ENCODE results near the gene IPO5.

Gene IPO5

GRCh38 chr13:97913206-97913605, 40.3 kb upstream of the IPO5 start:
- Histone ChIP-seq H3K4me3 (ENCODE audit: low read depth in 1 of 2, low read length in 1 of 2) (no peak overlapping the region), H3K9me3 (no peaks in the 10 kb centered on the region), H3K27me3 (no peaks in the 10 kb centered on the region), H3K4me1 (ENCODE audit: control insufficient read depth in 1 of 2, insufficient read depth in 1 of 2, low read depth in 1 of 2, low read length in 1 of 2) (no peaks in the 10 kb centered on the region), H3K36me3 (no peaks in the 10 kb centered on the region), H3K27ac (no peak overlapping the region)
- TF ChIP-seq CTCF (IDR thresholded peaks at IDR 0.05), result no peak

DNA sequence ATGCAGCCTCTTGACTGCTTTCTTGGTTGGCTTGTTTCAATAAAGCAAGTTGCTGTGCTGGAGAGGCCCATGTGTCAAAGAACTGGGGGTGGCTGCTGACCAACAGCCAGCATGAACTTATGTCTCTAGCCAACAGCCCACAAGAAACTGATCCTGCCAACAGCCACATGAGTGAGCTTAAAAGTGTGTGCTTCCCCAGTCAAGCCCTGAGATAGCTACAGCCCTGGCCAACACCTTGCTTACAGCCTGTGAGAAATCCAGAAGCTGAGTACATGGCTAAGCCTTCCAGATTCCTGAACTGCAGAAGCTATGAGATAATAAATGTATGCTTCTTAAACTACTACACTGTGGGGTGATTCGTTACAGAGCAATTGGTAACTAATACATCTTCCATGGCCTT, 38.9 kb upstream of the IPO5 start:
- TF ChIP-seq CTCF (IDR thresholded peaks at IDR 0.05), result no peak
- no peaks in the 10 kb centered on the region for H3K4me1 ChIP-seq (ENCODE audit: control insufficient read depth in 1 of 2, insufficient read depth in 1 of 2, low read depth in 1 of 2, low read length in 1 of 2)
- no peaks in the 10 kb centered on the region for H3K9me3 ChIP-seq
- no peak overlapping the region for H3K27ac ChIP-seq
- H3K27me3 ChIP-seq, result no peaks in the 10 kb centered on the region
- H3K36me3 ChIP-seq, result no peaks in the 10 kb centered on the region
- H3K4me3 ChIP-seq (ENCODE audit: low read depth in 1 of 2, low read length in 1 of 2), result no peak overlapping the region

DNA sequence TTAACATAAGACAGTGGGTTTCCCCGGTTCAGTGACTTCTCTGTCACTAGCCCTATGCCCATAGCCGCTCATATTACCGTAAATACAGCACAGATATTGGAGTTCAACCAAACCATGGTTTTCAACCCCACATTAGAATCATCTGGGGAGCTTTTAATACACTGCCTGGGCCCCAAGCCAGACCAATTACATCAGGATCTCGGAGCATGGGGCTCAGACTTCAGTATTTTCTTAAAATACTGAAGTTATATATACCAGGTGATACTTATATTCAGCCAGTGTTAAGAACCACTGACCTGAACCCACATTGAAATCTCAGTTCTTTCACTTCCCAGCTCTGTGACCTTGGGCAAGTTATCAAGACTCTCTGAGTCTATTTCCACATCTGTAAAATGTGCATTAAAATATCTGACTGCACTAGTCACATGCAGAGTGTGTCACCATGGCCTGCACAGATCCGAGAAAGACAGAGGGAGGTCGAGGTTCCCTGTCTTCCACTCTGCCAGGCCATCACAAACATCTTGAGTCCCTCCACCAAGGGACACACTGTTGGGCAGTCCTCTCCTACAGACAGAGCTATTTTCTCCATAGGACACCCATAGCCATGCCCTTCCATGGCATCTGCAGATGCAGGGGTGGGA, 32.2 kb upstream of the IPO5 start:
- Histone ChIP-seq H3K4me3 (ENCODE audit: low read depth in 1 of 2, low read length in 1 of 2) (no peak overlapping the region), H3K4me1 (ENCODE audit: control insufficient read depth in 1 of 2, insufficient read depth in 1 of 2, low read depth in 1 of 2, low read length in 1 of 2) (no peaks in the 10 kb centered on the region), H3K27me3 (no peaks in the 10 kb centered on the region), H3K9me3 (no peaks in the 10 kb centered on the region), H3K27ac (no peak overlapping the region), H3K36me3 (no peaks in the 10 kb centered on the region)
- no peak for TF ChIP-seq CTCF (IDR thresholded peaks at IDR 0.05)

DNA sequence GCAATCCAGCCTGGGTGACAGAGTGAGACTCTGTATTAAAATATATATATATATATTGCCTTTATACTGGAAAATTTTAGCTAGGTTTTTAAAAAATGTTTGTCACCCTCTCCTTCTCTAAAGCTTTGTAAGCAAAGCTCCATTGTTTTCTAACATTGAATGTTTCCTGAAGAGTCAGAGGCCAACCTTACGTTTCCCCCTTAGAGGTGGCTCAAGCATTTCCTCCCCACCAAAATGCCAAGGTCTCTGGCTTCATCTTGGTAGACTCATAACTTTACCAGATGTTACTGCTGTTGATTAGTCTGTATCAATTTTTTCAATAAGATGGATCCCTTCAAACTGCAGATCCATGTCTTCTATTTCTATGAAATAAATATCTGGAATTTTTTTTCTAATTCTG, 25.2 kb upstream of the IPO5 start:
- Histone ChIP-seq H3K9me3 (no peaks in the 10 kb centered on the region), H3K27me3 (peaks cover 4% of the 10 kb centered on the region), H3K36me3 (no peaks in the 10 kb centered on the region), H3K4me3 (ENCODE audit: low read depth in 1 of 2, low read length in 1 of 2) (no peak overlapping the region), H3K27ac (no peak overlapping the region), H3K4me1 (ENCODE audit: control insufficient read depth in 1 of 2, insufficient read depth in 1 of 2, low read depth in 1 of 2, low read length in 1 of 2) (no peaks in the 10 kb centered on the region)
- TF ChIP-seq CTCF (IDR thresholded peaks at IDR 0.05), result no peak

DNA sequence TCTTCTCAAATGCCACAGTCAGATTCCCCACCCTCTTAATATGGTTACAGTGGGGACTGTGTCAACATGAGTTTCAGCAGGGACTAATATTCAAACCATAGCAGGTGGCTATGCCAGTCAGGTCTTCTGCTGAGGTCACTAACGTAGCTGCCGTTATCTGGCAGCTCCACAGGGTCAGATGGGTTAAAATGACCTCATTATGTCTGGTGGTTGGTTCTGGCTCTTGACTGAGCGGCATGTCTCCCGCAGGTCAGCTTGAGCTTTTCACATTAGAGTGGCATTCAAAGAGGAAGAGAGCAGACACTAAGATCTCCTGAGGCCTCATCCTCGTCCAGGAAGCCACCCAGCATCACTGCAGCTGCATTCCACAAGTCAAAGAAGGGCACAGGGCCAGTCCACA, 21.4 kb upstream of the IPO5 start:
- H3K9me3 ChIP-seq, result no peaks in the 10 kb centered on the region
- H3K27ac ChIP-seq, result no peak overlapping the region
- H3K4me3 ChIP-seq (ENCODE audit: low read depth in 1 of 2, low read length in 1 of 2), result no peak overlapping the region
- no peaks in the 10 kb centered on the region for H3K36me3 ChIP-seq
- no peaks in the 10 kb centered on the region for H3K4me1 ChIP-seq (ENCODE audit: control insufficient read depth in 1 of 2, insufficient read depth in 1 of 2, low read depth in 1 of 2, low read length in 1 of 2)
- TF ChIP-seq CTCF (IDR thresholded peaks at IDR 0.05), result no peak
- H3K27me3 ChIP-seq, result peaks cover 4% of the 10 kb centered on the region

- Histone ChIP-seq H3K9me3 (no peaks in the 10 kb centered on the region), H3K27ac (no peak overlapping the region), H3K4me3 (ENCODE audit: low read depth in 1 of 2, low read length in 1 of 2) (no peak overlapping the region), H3K36me3 (no peaks in the 10 kb centered on the region), H3K27me3 (peaks cover 4% of the 10 kb centered on the region), H3K4me1 (ENCODE audit: control insufficient read depth in 1 of 2, insufficient read depth in 1 of 2, low read depth in 1 of 2, low read length in 1 of 2) (no peaks in the 10 kb centered on the region)
- TF ChIP-seq CTCF (IDR thresholded peaks at IDR 0.05), result no peak
These were observed 20.8 kb upstream of the IPO5 start for GRCh38 chr13:97932647-97933046.
